Hepatocyte (in vitro differentiated cells): Measurements from ENCODE around the gene ADCY9. TPM values are rescaled to one million over a fixed set of nuclear protein-coding genes. Genes with fewer than 3 reads are reported as not detected.
A peak's percentile ranks its signal among the peaks of the same experiment; 100 is the strongest.
"Not testable (repeated sequence)": the region's sequence is repeated elsewhere in the genome, so short reads cannot be mapped to it uniquely, and the experiment has no call there.

Source experiments
- DNase-seq: peaks from one replicate; pipeline ENCODE4 v3.0.0-alpha.2; 2016; ENCODE audit warnings: low spot score
- H2AFZ ChIP-seq: fragments of 200-600 bp; sonication (generic); 2 replicates; pipeline ENCODE4 v1.6.0; 2016; ENCODE audit warnings: antibody characterized with exemption, mild to moderate bottlenecking
- H3K27ac ChIP-seq: fragments of 200-600 bp; sonication (generic); 2 replicates; pipeline ENCODE4 v1.5.1; 2016; ENCODE audit warnings: mild to moderate bottlenecking
- H3K27me3 ChIP-seq: fragments of 200-600 bp; sonication (generic); 2 replicates; pipeline ENCODE4 v1.6.1; 2016
- H3K36me3 ChIP-seq: fragments of 200-600 bp; sonication (generic); replicated peaks from 2 replicates; pipeline ENCODE4 v1.5.1; 2016; ENCODE audit warnings: low read depth; ENCODE audit not compliant: insufficient read depth
- H3K4me1 ChIP-seq: fragments of 200-600 bp; sonication (generic); 2 replicates; pipeline ENCODE4 v1.5.1; 2016; ENCODE audit warnings: mild to moderate bottlenecking, moderate library complexity; ENCODE audit not compliant: insufficient read depth
- H3K4me2 ChIP-seq: fragments of 200-600 bp; sonication (generic); 2 replicates; pipeline ENCODE4 v1.6.0; 2016
- H3K4me3 ChIP-seq: fragments of 200-600 bp; sonication (generic); 2 replicates; pipeline ENCODE4 v1.5.1; 2016; ENCODE audit warnings: mild to moderate bottlenecking
- H3K79me2 ChIP-seq: fragments of 200-600 bp; sonication (generic); 2 replicates; pipeline ENCODE4 v1.6.0; 2017; ENCODE audit warnings: mild to moderate bottlenecking
- H3K9me2 ChIP-seq: fragments of 200-600 bp; sonication (generic); replicated peaks from 2 replicates; pipeline ENCODE4 v1.6.0; 2017; ENCODE audit warnings: mild to moderate bottlenecking; ENCODE audit not compliant: insufficient read depth
- H3K9me3 ChIP-seq: fragments of 200-600 bp; sonication (generic); 2 replicates; pipeline ENCODE4 v1.5.1; 2016; ENCODE audit warnings: low read depth, mild to moderate bottlenecking
- H4K20me1 ChIP-seq: fragments of 200-600 bp; sonication (generic); 2 replicates; pipeline ENCODE4 v1.6.0; 2016; ENCODE audit warnings: mild to moderate bottlenecking; ENCODE audit not compliant: insufficient read depth, poor library complexity, severe bottlenecking
- EZH2 ChIP-seq: fragments of 200-600 bp; sonication (generic); IDR thresholded peaks from 2 replicates; pipeline ENCODE4 v1.6.1; 2016; ENCODE audit warnings: antibody characterized with exemption, mild to moderate bottlenecking, borderline replicate concordance
- EZH2phosphoT487 ChIP-seq: fragments of 200-600 bp; sonication (generic); IDR thresholded peaks from one replicate; pipeline ENCODE4 v1.6.1; 2018; ENCODE audit warnings: antibody characterized with exemption, mild to moderate bottlenecking, low read depth, moderate library complexity; ENCODE audit not compliant: unreplicated experiment, severe bottlenecking
- WGBS: methylation state at CpG from one replicate; pipeline ENCODE4 v1.1.6; 2016; ENCODE audit warnings: low lambda C conversion rate; ENCODE audit errors: missing lambda C conversion rate; 5-methylcytosine and 5-hydroxymethylcytosine counted together
- polyA plus RNA-seq: library from polyadenylated mRNA; unstranded; fragments of >200 nt; fragmentation: Nextera tagmentation; extraction: Ambion mirVana; gene quantifications from 2 replicates; pipeline ENCODE4 v1.2.1, GENCODE V29; 2016
- total RNA-seq: library from RNA; depleted of rRNA; stranded (reverse); fragments of >200 nt; gene quantifications from 2 replicates; pipeline ENCODE4 v1.2.3, GENCODE V29; 2014
- TF ChIP-seq, protein P1 (sequence below): fragments of 200-600 bp; sonication (generic); IDR thresholded peaks from 2 replicates; pipeline ENCODE4 v1.5.1; 2016; ENCODE audit warnings: antibody characterized with exemption, mild to moderate bottlenecking; ENCODE audit not compliant: poor library complexity

ADCY9 gene
- total and polyA plus RNA-seq, 2 experiments from 2014 or later = 12.0 to 15.9 TPM

DNA sequence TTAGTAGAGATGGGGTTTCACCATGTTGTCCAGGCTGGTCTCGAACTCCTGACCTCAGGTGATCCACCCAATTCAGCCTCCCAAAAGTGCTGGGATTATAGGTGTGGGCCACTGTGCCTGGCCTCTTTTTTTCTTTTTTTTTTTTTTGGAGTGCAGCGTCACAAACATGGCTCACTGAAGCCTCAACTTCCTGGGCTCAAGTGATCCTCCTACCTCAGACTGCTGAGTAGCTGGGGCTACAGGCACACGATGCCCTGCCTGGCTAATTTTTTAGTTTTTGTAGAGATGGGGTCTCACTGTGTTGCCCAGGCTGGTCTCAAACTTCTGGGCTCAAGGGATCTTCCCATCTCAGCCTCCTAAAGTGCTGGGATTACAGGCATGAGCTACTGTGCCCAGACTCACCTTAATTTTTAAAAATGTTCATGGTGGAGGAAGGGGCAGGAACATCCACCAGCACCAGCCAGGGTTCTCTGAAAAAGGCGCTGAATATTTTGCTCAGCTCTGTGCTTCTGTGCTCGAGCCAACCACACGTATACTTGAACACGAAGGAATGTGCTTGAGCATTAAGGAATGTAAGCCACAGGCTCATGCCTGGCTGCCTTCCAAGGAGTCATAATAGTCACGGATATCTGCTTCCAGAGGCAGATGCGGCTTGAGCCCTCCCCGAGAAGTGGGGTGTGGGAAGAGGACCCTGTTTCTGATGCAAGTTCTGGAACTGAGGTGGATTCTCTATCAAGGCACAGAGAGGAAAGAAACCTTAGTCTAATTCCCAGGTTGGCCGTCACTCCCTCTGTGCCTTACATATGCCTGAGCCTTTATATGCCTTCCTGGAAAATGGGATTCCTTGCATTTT, 170.3 kb downstream of the ADCY9 start:
- Histone ChIP-seq H3K4me1 (peaks cover 3% of the 10 kb centered on the region), H3K27me3 (no peaks in the 10 kb centered on the region), H3K36me3 (no peaks in the 10 kb centered on the region), H3K4me3 (no peak overlapping the region), H2AFZ (no peak overlapping the region), H3K79me2 (no peaks in the 10 kb centered on the region), H4K20me1 (no peaks in the 10 kb centered on the region), H3K27ac (peak overlapping the region; percentile 56), H3K9me2 (no peaks in the 10 kb centered on the region), H3K4me2 (no peak overlapping the region), H3K9me3 (no peaks in the 10 kb centered on the region)
- 45% methylated on average over 11 of the region's 11 CpGs for WGBS
- TF ChIP-seq EZH2phosphoT487 (no peak), EZH2 (no peak)
- TF ChIP-seq, protein P1, sequence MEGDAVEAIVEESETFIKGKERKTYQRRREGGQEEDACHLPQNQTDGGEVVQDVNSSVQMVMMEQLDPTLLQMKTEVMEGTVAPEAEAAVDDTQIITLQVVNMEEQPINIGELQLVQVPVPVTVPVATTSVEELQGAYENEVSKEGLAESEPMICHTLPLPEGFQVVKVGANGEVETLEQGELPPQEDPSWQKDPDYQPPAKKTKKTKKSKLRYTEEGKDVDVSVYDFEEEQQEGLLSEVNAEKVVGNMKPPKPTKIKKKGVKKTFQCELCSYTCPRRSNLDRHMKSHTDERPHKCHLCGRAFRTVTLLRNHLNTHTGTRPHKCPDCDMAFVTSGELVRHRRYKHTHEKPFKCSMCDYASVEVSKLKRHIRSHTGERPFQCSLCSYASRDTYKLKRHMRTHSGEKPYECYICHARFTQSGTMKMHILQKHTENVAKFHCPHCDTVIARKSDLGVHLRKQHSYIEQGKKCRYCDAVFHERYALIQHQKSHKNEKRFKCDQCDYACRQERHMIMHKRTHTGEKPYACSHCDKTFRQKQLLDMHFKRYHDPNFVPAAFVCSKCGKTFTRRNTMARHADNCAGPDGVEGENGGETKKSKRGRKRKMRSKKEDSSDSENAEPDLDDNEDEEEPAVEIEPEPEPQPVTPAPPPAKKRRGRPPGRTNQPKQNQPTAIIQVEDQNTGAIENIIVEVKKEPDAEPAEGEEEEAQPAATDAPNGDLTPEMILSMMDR = no peak
- peak; percentile 85 for DNase-seq

- not testable (repeated sequence) for H3K27ac ChIP-seq, H4K20me1 ChIP-seq, H2AFZ ChIP-seq, H3K36me3 ChIP-seq, H3K4me3 ChIP-seq, DNase-seq, H3K79me2 ChIP-seq, H3K4me2 ChIP-seq, H3K27me3 ChIP-seq, H3K9me2 ChIP-seq, H3K9me3 ChIP-seq, H3K4me1 ChIP-seq
- 100% methylated on average over 2 of the region's 2 CpGs for WGBS
Measured at GRCh38 chr16:3944457-3944856, 171.8 kb downstream of the ADCY9 start.

DNA sequence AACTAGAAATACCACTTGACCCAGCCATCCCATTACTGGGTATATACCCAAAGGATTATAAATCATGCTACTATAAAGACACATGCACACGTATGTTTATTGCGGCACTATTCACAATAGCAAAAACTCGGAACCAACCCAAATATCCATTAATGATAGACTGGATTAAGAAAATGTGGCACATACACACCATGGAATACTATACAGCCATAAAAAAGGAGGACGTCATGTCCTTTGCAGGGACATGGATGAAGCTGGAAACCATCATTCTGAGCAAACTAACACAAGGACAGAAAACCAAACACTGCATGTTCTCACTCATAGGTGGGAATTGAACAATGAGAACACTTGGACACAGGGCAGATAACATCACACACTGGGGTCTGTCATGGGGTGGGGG, 174.1 kb downstream of the ADCY9 start:
- WGBS = 95% methylated on average over 4 of the region's 4 CpGs
- not testable (repeated sequence) for H3K4me1 ChIP-seq, H3K9me3 ChIP-seq, DNase-seq, H3K27ac ChIP-seq, H2AFZ ChIP-seq, H3K79me2 ChIP-seq, H3K36me3 ChIP-seq, H4K20me1 ChIP-seq, H3K4me2 ChIP-seq, H3K4me3 ChIP-seq, H3K27me3 ChIP-seq, H3K9me2 ChIP-seq

DNA sequence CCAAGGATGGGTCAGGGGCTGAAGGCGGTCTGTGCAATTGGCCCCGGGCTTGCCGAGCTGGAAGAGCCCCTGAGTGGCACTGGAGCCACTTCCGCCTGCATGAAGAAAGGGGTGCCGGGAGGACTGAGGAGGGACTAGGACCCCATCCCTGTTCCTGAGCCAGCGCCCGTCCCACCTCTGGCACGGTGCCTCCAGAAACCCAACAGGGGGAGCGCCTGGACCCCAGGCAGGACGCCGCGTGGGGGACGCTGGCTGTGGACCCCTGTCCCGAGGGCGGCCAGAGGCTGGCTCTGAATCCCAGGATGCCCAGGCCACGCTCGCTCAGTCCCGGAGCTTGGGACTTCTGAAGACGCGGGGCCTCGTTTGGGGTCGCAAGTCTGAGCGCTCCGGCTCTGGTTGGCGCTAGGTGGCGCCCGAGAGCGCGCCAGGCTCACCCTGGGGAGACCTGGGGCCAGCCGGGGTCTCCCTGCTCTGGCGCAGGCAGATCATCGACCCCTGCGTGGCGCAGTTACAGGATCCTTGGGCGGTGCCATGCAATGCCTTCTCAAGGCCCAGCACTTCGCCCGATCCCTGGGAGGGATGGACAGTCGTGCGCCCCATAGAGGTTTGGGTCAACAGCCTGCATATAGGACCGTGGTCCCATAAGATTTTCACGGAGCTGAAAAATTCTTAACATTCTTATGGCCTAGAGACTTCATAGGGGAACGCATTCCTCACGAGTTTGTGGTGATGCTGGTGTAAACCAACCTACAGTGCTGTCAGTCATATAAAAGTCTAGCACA, 177.2 kb downstream of the ADCY9 start:
- no peak overlapping the region for H3K27ac ChIP-seq
- no peak overlapping the region for H3K4me3 ChIP-seq
- H2AFZ ChIP-seq = peak overlapping the region; percentile 66
- H3K36me3 ChIP-seq = no peaks in the 10 kb centered on the region
- H3K79me2 ChIP-seq = no peaks in the 10 kb centered on the region
- no peaks in the 10 kb centered on the region for H3K27me3 ChIP-seq
- no peaks in the 10 kb centered on the region for H4K20me1 ChIP-seq
- no peak for TF ChIP-seq EZH2phosphoT487
- TF ChIP-seq, protein P1 = peak; percentile 89
- no peaks in the 10 kb centered on the region for H3K9me2 ChIP-seq
- H3K4me2 ChIP-seq = peak overlapping the region; percentile 90
- no peaks in the 10 kb centered on the region for H3K9me3 ChIP-seq
- peaks cover 12% of the 10 kb centered on the region for H3K4me1 ChIP-seq
- DNase-seq = peak; percentile 80
- 20% methylated on average over 39 of the region's 43 CpGs for WGBS
